Natural killer cell (primary cell): ENCODE results near the gene TSC22D1. TPM values are rescaled to one million over a fixed set of nuclear protein-coding genes. Genes with fewer than 3 reads are reported as not detected.

Experiments used
- ATAC-seq, 3 donors: fragments of 150-1000 bp in 2 of 3; fragments of 200-7000 bp in 1 of 3; cut with Tn5 transposase; 1 replicate in 1 of 3; 2 replicates in 2 of 3; pipeline ENCODE4 v1.10.0; 2021; ENCODE audit warnings: mild to moderate bottlenecking in 2 of 3, moderate library complexity in 2 of 3
- DNase-seq, 2 donors: peaks; one replicate each; pipeline versions ENCODE4 v3.0.0 to v3.0.0-alpha.2; 2013 to 2021; ENCODE audit warnings: mixed read lengths in 1 of 2
- H3K27ac ChIP-seq: one replicate; pipeline ENCODE4 v1.5.1; 2013; ENCODE audit warnings: mild to moderate bottlenecking, low read length
- H3K27me3 ChIP-seq: one replicate; pipeline ENCODE4 v1.6.1; 2013; ENCODE audit warnings: low read length; ENCODE audit not compliant: control insufficient read depth, insufficient read depth
- H3K36me3 ChIP-seq: one replicate; pipeline ENCODE4 v1.6.1; 2013; ENCODE audit warnings: low read length; ENCODE audit not compliant: control insufficient read depth, insufficient read depth
- H3K4me1 ChIP-seq: one replicate; pipeline ENCODE4 v1.6.1; 2013; ENCODE audit warnings: low read length; ENCODE audit not compliant: control insufficient read depth, insufficient read depth
- H3K4me3 ChIP-seq: one replicate; pipeline ENCODE4 v1.5.1; 2013; ENCODE audit warnings: low read length
- H3K9me3 ChIP-seq: one replicate; pipeline ENCODE4 v1.6.1; 2013; ENCODE audit warnings: low read length; ENCODE audit not compliant: control insufficient read depth, insufficient read depth
- H3K27ac Mint-ChIP-seq, 2 donors: one replicate each; pipeline ENCODE4 v1.8.0; 2022; ENCODE audit warnings: mild to moderate bottlenecking in 2 of 2, mixed read lengths in 2 of 2, moderate library complexity in 1 of 2
- H3K27me3 Mint-ChIP-seq, 2 donors: one replicate each; pipeline ENCODE4 v1.8.0; 2022; ENCODE audit warnings: low read depth in 2 of 2, mixed read lengths in 2 of 2
- H3K36me3 Mint-ChIP-seq: one replicate; pipeline ENCODE4 v1.8.0; 2022; ENCODE audit warnings: mixed read lengths
- H3K4me1 Mint-ChIP-seq, 2 donors: one replicate each; pipeline ENCODE4 v1.8.0; 2022; ENCODE audit warnings: mixed read lengths in 2 of 2
- H3K4me3 Mint-ChIP-seq: one replicate; pipeline ENCODE4 v1.8.0; 2022; ENCODE audit warnings: mild to moderate bottlenecking, moderate library complexity, mixed read lengths
- H3K9me3 Mint-ChIP-seq, 2 donors: one replicate each; pipeline ENCODE4 v1.8.0; 2022; ENCODE audit warnings: mixed read lengths in 2 of 2
- WGBS: methylation state at CpG from one replicate; pipeline ENCODE4 v1.1.7; 2013; ENCODE audit warnings: missing lambda C conversion rate; ENCODE audit not compliant: insufficient coverage; 5-methylcytosine and 5-hydroxymethylcytosine counted together
- intact Hi-C: fragments of 100-400 bp; cut with micrococcal nuclease; formaldehyde crosslinking; loops from one replicate; pipeline ENCODE4 v1.14.2; 2022
- total RNA-seq, 4 donors: library from RNA; stranded (reverse); fragments of 120-200 nt in 1 of 4; gene quantifications; one replicate each; pipeline versions ENCODE4 v1.2.3 to v1.2.4, GENCODE V29; 2013 to 2022
- TF ChIP-seq, protein P1 (sequence below): fragments of 200-600 bp; IDR thresholded peaks from one replicate; pipeline ENCODE4 v1.8.0; 2022; ENCODE audit warnings: antibody characterized with exemption

TSC22D1 gene
- total RNA-seq = 10 to 100 TPM; 44.3 to 54.4 (median 44.6) TPM
- total RNA-seq (2013) = 84.5 TPM

DNA sequence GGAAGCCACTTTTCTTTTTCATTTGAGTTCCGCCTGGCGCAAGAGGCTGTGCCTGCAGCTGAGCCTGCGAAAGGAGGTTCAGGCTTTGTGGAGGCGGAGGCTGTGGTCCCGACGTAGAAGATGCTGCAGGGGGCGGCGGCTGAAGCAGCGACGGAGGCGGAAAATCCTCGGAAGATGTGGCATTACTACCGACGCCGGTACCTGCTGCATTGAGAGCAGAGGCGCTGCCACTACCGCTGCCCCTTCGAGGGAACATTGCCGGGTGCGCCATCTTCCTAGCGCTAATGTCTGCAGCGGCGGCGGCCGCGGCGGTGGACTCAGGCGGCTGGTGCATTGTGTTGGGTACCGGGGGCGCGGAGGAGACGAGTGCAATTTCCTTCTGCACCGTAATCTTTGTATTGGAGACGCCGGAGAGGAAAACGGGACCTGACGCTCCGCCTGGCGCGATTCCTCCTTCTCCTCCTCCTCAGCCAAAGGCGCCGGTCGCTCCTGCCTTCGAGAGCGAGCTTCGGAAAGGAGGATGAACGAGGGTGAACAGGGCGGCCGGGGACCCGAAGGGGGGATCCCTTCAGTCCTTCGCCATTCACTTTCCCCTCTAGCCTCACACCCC lies at the start of gene TSC22D1:
Gene TSC22D1 (minus strand): TSS at position 590 of the 610 bp plus-strand sequence. CDS start 256 bp downstream, at position 334.
- Histone ChIP-seq H3K4me1 (peaks cover 26% of the 10 kb centered on the region), H3K4me3 (peak within 1 kb of the TSS; percentile 87), H3K9me3 (no peaks in the 10 kb centered on the region), H3K27me3 (no peaks in the 10 kb centered on the region), H3K27ac (peak within 1 kb of the TSS; percentile 98), H3K36me3 (no peaks in the 10 kb centered on the region)
- intact Hi-C loops = loop anchor here (2.0 to 10.0 kb wide), 4 partner anchors 17 to 1581 kb away; partner anchors contain the start of gene EPSTI1
- H3K4me3 Mint-ChIP-seq = peak within 1 kb of the TSS; percentile 97
- ATAC-seq (peak in 2 of 3 donors; percentile 5), DNase-seq (peak; percentile 38 to 84)
- H3K27me3 Mint-ChIP-seq = no peaks in the 10 kb centered on the region
- H3K36me3 Mint-ChIP-seq = no peaks in the 10 kb centered on the region
- WGBS = under 1% methylated on average over 50 of the region's 51 CpGs
- peak within 1 kb of the TSS; percentile 89 to 95 for H3K27ac Mint-ChIP-seq
- TF ChIP-seq, protein P1, sequence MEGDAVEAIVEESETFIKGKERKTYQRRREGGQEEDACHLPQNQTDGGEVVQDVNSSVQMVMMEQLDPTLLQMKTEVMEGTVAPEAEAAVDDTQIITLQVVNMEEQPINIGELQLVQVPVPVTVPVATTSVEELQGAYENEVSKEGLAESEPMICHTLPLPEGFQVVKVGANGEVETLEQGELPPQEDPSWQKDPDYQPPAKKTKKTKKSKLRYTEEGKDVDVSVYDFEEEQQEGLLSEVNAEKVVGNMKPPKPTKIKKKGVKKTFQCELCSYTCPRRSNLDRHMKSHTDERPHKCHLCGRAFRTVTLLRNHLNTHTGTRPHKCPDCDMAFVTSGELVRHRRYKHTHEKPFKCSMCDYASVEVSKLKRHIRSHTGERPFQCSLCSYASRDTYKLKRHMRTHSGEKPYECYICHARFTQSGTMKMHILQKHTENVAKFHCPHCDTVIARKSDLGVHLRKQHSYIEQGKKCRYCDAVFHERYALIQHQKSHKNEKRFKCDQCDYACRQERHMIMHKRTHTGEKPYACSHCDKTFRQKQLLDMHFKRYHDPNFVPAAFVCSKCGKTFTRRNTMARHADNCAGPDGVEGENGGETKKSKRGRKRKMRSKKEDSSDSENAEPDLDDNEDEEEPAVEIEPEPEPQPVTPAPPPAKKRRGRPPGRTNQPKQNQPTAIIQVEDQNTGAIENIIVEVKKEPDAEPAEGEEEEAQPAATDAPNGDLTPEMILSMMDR = no peak
- peaks cover 40 to 48% of the 10 kb centered on the region in 2 donors for H3K4me1 Mint-ChIP-seq
- H3K9me3 Mint-ChIP-seq = no peaks in the 10 kb centered on the region

DNA sequence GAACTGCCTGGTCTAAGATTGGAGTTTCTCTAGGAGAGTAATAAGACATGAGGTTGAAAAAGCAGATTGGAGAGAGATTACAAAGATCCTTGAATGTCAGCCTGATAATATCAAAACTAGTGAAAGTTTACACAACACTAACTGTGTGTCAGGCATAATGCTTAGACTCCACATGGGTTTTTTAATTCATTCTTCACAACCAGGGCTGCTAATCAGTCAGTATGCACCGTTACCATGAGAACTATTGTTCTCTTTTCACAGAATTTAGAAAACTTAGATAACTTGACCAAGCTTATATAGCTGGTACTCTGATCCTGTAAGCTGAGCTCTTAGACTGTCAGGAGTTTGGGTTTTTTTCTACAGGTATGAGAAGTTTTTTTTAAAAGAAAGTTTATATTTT lies 46.6 kb upstream of the TSC22D1 start:
- no peak overlapping the region for H3K4me3 Mint-ChIP-seq
- 93% methylated on average over 1 of the region's 1 CpG for WGBS
- H3K9me3 Mint-ChIP-seq = no peaks in the 10 kb centered on the region
- peaks cover 20 to 27% of the 10 kb centered on the region in 2 donors for H3K27me3 Mint-ChIP-seq
- H3K36me3 ChIP-seq = no peaks in the 10 kb centered on the region
- no peak overlapping the region for H3K4me3 ChIP-seq
- H3K27ac Mint-ChIP-seq = no peak overlapping the region
- no peaks in the 10 kb centered on the region for H3K4me1 Mint-ChIP-seq
- H3K4me1 ChIP-seq = no peaks in the 10 kb centered on the region
- H3K27ac ChIP-seq = no peak overlapping the region
- H3K27me3 ChIP-seq = peaks cover 3% of the 10 kb centered on the region
- ATAC-seq (no peak), DNase-seq (no peak)
- H3K9me3 ChIP-seq = no peaks in the 10 kb centered on the region
- intact Hi-C loops = no loop called here
- no peaks in the 10 kb centered on the region for H3K36me3 Mint-ChIP-seq
- TF ChIP-seq, protein P1 = no peak

DNA sequence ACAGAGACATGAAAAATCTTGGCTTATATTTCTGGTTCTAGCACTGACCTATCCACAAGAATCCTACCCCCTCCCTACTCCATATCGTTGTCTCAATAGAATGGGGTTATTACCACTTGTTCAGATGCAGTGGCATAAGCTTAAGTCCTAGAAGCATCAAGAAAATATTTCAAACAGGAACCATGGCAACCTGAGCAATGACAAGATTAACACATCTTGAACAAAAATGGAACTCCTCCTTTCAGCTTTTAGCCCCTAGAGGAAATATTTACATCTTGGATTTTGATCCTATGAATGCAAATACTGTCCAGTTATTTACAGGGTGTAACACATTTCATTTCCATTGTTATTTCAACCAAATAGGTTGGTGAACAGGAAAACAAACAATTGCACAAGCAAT lies 46.1 kb upstream of the TSC22D1 start:
- no peaks in the 10 kb centered on the region for H3K36me3 Mint-ChIP-seq
- TF ChIP-seq, protein P1 = no peak
- intact Hi-C loops = no loop called here
- WGBS = 100% methylated on average over 1 of the region's 1 CpG
- Histone ChIP-seq H3K9me3 (no peaks in the 10 kb centered on the region), H3K4me3 (no peak overlapping the region), H3K36me3 (no peaks in the 10 kb centered on the region), H3K27ac (no peak overlapping the region), H3K4me1 (no peaks in the 10 kb centered on the region), H3K27me3 (peaks cover 3% of the 10 kb centered on the region)
- no peaks in the 10 kb centered on the region for H3K4me1 Mint-ChIP-seq
- ATAC-seq = no peak
- H3K9me3 Mint-ChIP-seq = no peaks in the 10 kb centered on the region
- no peak overlapping the region for H3K27ac Mint-ChIP-seq
- no peak for DNase-seq
- no peak overlapping the region for H3K4me3 Mint-ChIP-seq
- H3K27me3 Mint-ChIP-seq = peaks cover 20 to 27% of the 10 kb centered on the region in 2 donors

DNA sequence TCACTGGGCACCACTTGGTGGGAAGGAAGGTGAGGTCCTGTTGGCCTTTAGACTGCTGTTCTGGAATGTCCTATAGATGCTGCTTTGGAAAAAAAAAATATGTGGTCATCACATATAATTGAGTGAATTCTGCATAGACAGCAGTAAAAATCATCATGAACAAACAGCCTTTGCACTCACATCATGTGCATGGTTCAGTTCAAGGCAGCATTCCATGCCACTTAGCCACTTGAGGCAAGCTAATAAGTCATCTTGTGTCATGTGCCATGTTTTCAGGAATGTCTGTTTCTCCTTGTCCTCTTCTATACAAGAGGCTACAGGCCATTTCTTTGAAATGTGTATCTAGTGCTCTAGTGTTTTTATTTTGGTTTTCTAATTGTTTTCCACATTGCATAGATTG lies 43.9 kb upstream of the TSC22D1 start:
- DNase-seq (no peak), ATAC-seq (no peak)
- H3K36me3 Mint-ChIP-seq = no peaks in the 10 kb centered on the region
- Histone ChIP-seq H3K27me3 (peaks cover 3% of the 10 kb centered on the region), H3K4me3 (no peak overlapping the region), H3K4me1 (no peaks in the 10 kb centered on the region), H3K9me3 (no peaks in the 10 kb centered on the region), H3K36me3 (no peaks in the 10 kb centered on the region), H3K27ac (no peak overlapping the region)
- no peak overlapping the region for H3K27ac Mint-ChIP-seq
- no peaks in the 10 kb centered on the region for H3K4me1 Mint-ChIP-seq
- H3K27me3 Mint-ChIP-seq = peaks cover 7 to 17% of the 10 kb centered on the region in 2 donors
- intact Hi-C loops = no loop called here
- TF ChIP-seq, protein P1 = no peak
- H3K9me3 Mint-ChIP-seq = no peaks in the 10 kb centered on the region
- H3K4me3 Mint-ChIP-seq = no peak overlapping the region
